SK-N-SH (cell line): ENCODE measurements around the gene AGAP2. TPM values are rescaled to one million over a fixed set of nuclear protein-coding genes. Genes with fewer than 3 reads are reported as not detected.

Experiments used
- CTCF ChIA-PET: fragments of 300-600, 350-600 bp; formaldehyde crosslinking; extraction: SDS; loops from one replicate; lab custom pipeline; 2021; lab: Yijun Ruan, JAX
- POLR2A ChIA-PET: fragments of 350-600 bp; sonication (Branson Sonifier 250); formaldehyde crosslinking; extraction: SDS; loops from one replicate; lab custom pipeline; 2020; ENCODE audit warnings: antibody characterized with exemption, inconsistent platforms; lab: Yijun Ruan, JAX
- DNase-seq: peaks from one replicate; pipeline ENCODE4 v3.0.0; 2012
- H2AFZ ChIP-seq: fragments of 200-600 bp; sonication (generic); 2 replicates; pipeline ENCODE4 v1.8.1; 2016; ENCODE audit warnings: antibody characterized with exemption, mild to moderate bottlenecking, low read depth
- H3F3A ChIP-seq: fragments of 200-600 bp; sonication (generic); replicated peaks from 2 replicates; pipeline ENCODE3; 2016; ENCODE audit warnings: antibody characterized with exemption, mild to moderate bottlenecking; ENCODE audit not compliant: insufficient read depth
- H3K27ac ChIP-seq, 2 experiments: fragments of 200-500 bp in 1 of 2; fragments of 200-600 bp in 1 of 2; sonication (Bioruptor generic) in 1 of 2; sonication (generic), shearing (Covaris generic) in 1 of 2; 2 replicates each; pipeline versions ENCODE4 v1.5.1 to v1.6.1; 2014 to 2016; ENCODE audit warnings: low read depth in 2 of 2, inconsistent platforms in 1 of 2, low read length in 1 of 2, mild to moderate bottlenecking in 1 of 2, mixed read lengths in 1 of 2
- H3K27me3 ChIP-seq: fragments of 200-600 bp; sonication (generic), shearing (Covaris generic); 2 replicates; pipeline ENCODE4 v1.6.1; 2016; ENCODE audit warnings: mixed run types; ENCODE audit not compliant: insufficient read depth
- H3K36me3 ChIP-seq, 2 experiments: fragments of 200-500 bp in 1 of 2; fragments of 200-600 bp in 1 of 2; sonication (Bioruptor generic) in 1 of 2; sonication (generic) in 1 of 2; replicated peaks in 1 of 2; 2 replicates each; pipeline versions ENCODE3 to v1.5.1; 2014 to 2016; ENCODE audit warnings: low read length in 1 of 2, mild to moderate bottlenecking in 1 of 2; ENCODE audit not compliant: insufficient read depth in 2 of 2, control insufficient read depth in 1 of 2
- H3K4me1 ChIP-seq, 2 experiments: fragments of 200-500 bp in 1 of 2; fragments of 200-600 bp in 1 of 2; sonication (Bioruptor generic) in 1 of 2; sonication (generic), shearing (Covaris generic) in 1 of 2; 2 replicates each; pipeline versions ENCODE4 v1.5.1 to v1.6.1; 2014 to 2016; ENCODE audit warnings: low read depth in 1 of 2, low read length in 1 of 2, mixed run types in 1 of 2; ENCODE audit not compliant: insufficient read depth in 2 of 2, control insufficient read depth in 1 of 2
- H3K4me2 ChIP-seq: fragments of 200-600 bp; sonication (generic), shearing (Covaris generic); 2 replicates; pipeline ENCODE4 v1.6.1; 2017; ENCODE audit warnings: mixed run types
- H3K4me3 ChIP-seq, 2 experiments: fragments of 200-500 bp in 1 of 2; fragments of 200-600 bp in 1 of 2; sonication (Bioruptor generic) in 1 of 2; sonication (generic), shearing (Covaris generic) in 1 of 2; 2 replicates each; pipeline versions ENCODE4 v1.5.1 to v1.8.1; 2014 to 2016; ENCODE audit warnings: low read depth in 2 of 2, inconsistent platforms in 1 of 2, low read length in 1 of 2, mild to moderate bottlenecking in 1 of 2, mixed read lengths in 1 of 2, moderate library complexity in 1 of 2
- H3K79me2 ChIP-seq: fragments of 200-600 bp; sonication (generic); 2 replicates; pipeline ENCODE4 v1.8.1; 2017; ENCODE audit warnings: mild to moderate bottlenecking; ENCODE audit not compliant: insufficient read depth
- H3K9ac ChIP-seq: fragments of 200-600 bp; sonication (generic); 2 replicates; pipeline ENCODE4 v1.6.1; 2017; ENCODE audit warnings: mixed run types
- H3K9me2 ChIP-seq: fragments of 200-600 bp; sonication (generic); 2 replicates; pipeline ENCODE4 v1.6.1; 2017; ENCODE audit warnings: mixed run types
- H3K9me3 ChIP-seq: fragments of 200-600 bp; sonication (generic); 2 replicates; pipeline ENCODE4 v1.6.1; 2017; ENCODE audit warnings: mixed run types, mild to moderate bottlenecking, moderate library complexity
- H4K20me1 ChIP-seq: fragments of 200-600 bp; sonication (generic); 2 replicates; pipeline ENCODE4 v1.6.1; 2017; ENCODE audit warnings: mild to moderate bottlenecking, mixed run types; ENCODE audit not compliant: insufficient read depth
- CHD2 ChIP-seq: fragments of 150-350 bp; IDR thresholded peaks from 2 replicates; pipeline ENCODE4 v1.6.1; 2018; ENCODE audit warnings: low read length; ENCODE audit not compliant: partially characterized antibody
- ELF1 ChIP-seq: IDR thresholded peaks from 2 replicates; pipeline ENCODE4 v1.4.0; 2012
- EP300 ChIP-seq, 2 experiments: IDR thresholded peaks; 2 replicates each; pipeline versions ENCODE4 v1.4.0 to v1.6.1; 2012; ENCODE audit warnings: borderline replicate concordance in 1 of 2, low read depth in 1 of 2, low read length in 1 of 2
- FOXM1 ChIP-seq: IDR thresholded peaks from 2 replicates; pipeline ENCODE4 v1.4.0; 2012; ENCODE audit warnings: low read depth, mild to moderate bottlenecking
- GABPA ChIP-seq: IDR thresholded peaks from 2 replicates; pipeline ENCODE4 v1.4.0; 2012; ENCODE audit warnings: low read depth, mild to moderate bottlenecking
- GATA2 ChIP-seq: sonication (generic); formaldehyde crosslinking; IDR thresholded peaks from 2 replicates; pipeline ENCODE4 v1.5.0; 2020; ENCODE audit warnings: mild to moderate bottlenecking, missing genetic modification reagents
- NFIC ChIP-seq: IDR thresholded peaks from 2 replicates; pipeline ENCODE4 v1.4.0; 2012; ENCODE audit warnings: borderline replicate concordance
- POLR2AphosphoS5 ChIP-seq: IDR thresholded peaks from 2 replicates; pipeline ENCODE4 v1.6.1; 2012; ENCODE audit warnings: low read depth, low read length
- RFX5 ChIP-seq: IDR thresholded peaks from 2 replicates; pipeline ENCODE4 v1.6.1; 2012; ENCODE audit warnings: mild to moderate bottlenecking, improper control_type of control experiment, low read length
- RXRA ChIP-seq: IDR thresholded peaks from 2 replicates; pipeline ENCODE4 v1.4.0; 2012; ENCODE audit warnings: low read depth, mild to moderate bottlenecking, borderline replicate concordance
- SIN3A ChIP-seq: IDR thresholded peaks from 2 replicates; pipeline ENCODE4 v1.6.1; 2012; ENCODE audit warnings: low read depth, mild to moderate bottlenecking, low read length, moderate library complexity, borderline replicate concordance
- TAF1 ChIP-seq: IDR thresholded peaks from 2 replicates; pipeline ENCODE4 v1.6.1; 2012; ENCODE audit warnings: low read depth, mild to moderate bottlenecking, low read length, moderate library complexity, borderline replicate concordance
- WGBS: methylation state at CpG from one replicate; pipeline ENCODE4 v1.1.6; 2017; ENCODE audit warnings: low lambda C conversion rate; 5-methylcytosine and 5-hydroxymethylcytosine counted together
- polyA plus RNA-seq, 3 experiments: library from polyadenylated mRNA; depleted of rRNA; stranded (reverse); fragments of >200 nt; gene quantifications; 2 replicates each; pipeline ENCODE4 v1.2.3, GENCODE V29; 2012
- TF ChIP-seq, protein P1 (sequence below): IDR thresholded peaks from 2 replicates; pipeline ENCODE4 v1.6.1; 2012; ENCODE audit warnings: mild to moderate bottlenecking, low read depth, low read length, moderate library complexity
- TF ChIP-seq, protein P2 (sequence below): IDR thresholded peaks from 2 replicates; pipeline ENCODE4; 2012
- TF ChIP-seq, protein P3 (sequence below): IDR thresholded peaks from 2 replicates; pipeline ENCODE4 v1.4.0; 2012; ENCODE audit warnings: low read depth, borderline replicate concordance
- TF ChIP-seq, protein P4 (sequence below): fragments of 150-350 bp; IDR thresholded peaks from 2 replicates; pipeline ENCODE4 v1.6.1; 2017; ENCODE audit warnings: antibody characterized with exemption, low read length, low read depth, borderline replicate concordance

The AGAP2 gene
- polyA plus RNA-seq, 1 of the 3 experiments (the other 2 are of a cell fraction): 5.2 TPM

DNA sequence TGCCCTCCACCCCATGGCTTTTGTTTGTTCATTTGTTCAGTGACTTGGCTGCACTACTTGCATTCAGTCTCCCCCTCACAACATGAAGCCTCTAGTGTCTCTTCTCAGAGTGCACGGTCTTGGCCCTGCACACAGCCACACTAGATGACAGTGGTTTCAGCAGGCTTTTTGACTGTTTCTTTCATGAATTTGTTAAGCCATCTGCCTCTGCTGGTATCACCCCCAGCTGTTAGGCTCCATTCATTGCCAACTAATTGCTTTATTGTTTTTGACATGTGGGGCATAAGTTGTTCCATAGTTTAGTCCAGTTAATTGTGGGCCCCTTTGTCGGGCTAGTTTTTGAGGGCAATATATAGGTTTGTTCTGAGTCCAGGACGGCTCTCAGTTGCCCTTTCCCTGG, 25.8 kb downstream of the AGAP2 start:
- Histone ChIP-seq H3K9me2 (no peaks in the 10 kb centered on the region), H3K36me3 (peaks cover 10 to 33% of the 10 kb centered on the region in 2 experiments), H3K9me3 (peaks cover 8% of the 10 kb centered on the region), H3K9ac (no peak overlapping the region), H3K79me2 (no peaks in the 10 kb centered on the region), H3F3A (peaks cover 10% of the 10 kb centered on the region), H3K4me2 (no peak overlapping the region), H2AFZ (no peak overlapping the region), H3K27ac (no peak overlapping the region), H3K4me1 (no peaks in the 10 kb centered on the region), H3K4me3 (no peak overlapping the region), H3K27me3 (no peaks in the 10 kb centered on the region), H4K20me1 (no peaks in the 10 kb centered on the region)
- WGBS: 94% methylated on average over 3 of the region's 3 CpGs
- ChIA-PET CTCF (interaction anchor here (1.1 to 2.3 kb wide), 3 partner anchors 9 to 130 kb away, joined by 5 to 12 read pairs (median 7); no protein-coding TSS in a partner anchor), POLR2A (no interaction called here)
- TF ChIP-seq, protein P1, sequence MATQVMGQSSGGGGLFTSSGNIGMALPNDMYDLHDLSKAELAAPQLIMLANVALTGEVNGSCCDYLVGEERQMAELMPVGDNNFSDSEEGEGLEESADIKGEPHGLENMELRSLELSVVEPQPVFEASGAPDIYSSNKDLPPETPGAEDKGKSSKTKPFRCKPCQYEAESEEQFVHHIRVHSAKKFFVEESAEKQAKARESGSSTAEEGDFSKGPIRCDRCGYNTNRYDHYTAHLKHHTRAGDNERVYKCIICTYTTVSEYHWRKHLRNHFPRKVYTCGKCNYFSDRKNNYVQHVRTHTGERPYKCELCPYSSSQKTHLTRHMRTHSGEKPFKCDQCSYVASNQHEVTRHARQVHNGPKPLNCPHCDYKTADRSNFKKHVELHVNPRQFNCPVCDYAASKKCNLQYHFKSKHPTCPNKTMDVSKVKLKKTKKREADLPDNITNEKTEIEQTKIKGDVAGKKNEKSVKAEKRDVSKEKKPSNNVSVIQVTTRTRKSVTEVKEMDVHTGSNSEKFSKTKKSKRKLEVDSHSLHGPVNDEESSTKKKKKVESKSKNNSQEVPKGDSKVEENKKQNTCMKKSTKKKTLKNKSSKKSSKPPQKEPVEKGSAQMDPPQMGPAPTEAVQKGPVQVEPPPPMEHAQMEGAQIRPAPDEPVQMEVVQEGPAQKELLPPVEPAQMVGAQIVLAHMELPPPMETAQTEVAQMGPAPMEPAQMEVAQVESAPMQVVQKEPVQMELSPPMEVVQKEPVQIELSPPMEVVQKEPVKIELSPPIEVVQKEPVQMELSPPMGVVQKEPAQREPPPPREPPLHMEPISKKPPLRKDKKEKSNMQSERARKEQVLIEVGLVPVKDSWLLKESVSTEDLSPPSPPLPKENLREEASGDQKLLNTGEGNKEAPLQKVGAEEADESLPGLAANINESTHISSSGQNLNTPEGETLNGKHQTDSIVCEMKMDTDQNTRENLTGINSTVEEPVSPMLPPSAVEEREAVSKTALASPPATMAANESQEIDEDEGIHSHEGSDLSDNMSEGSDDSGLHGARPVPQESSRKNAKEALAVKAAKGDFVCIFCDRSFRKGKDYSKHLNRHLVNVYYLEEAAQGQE: no peak
- TF ChIP-seq CHD2 (no peak), FOXM1 (no peak), SIN3A (no peak), GATA2 (CRISPR knock-in tag) (no peak), NFIC (no peak), ELF1 (no peak), POLR2AphosphoS5 (no peak), TAF1 (no peak), RFX5 (no peak), GABPA (no peak), RXRA (no peak), EP300 (IDR thresholded peaks at IDR 0.05; ENCODE audit: borderline replicate concordance in 1 of 2, low read depth in 1 of 2, low read length in 1 of 2) (no peak)
- TF ChIP-seq, protein P2, sequence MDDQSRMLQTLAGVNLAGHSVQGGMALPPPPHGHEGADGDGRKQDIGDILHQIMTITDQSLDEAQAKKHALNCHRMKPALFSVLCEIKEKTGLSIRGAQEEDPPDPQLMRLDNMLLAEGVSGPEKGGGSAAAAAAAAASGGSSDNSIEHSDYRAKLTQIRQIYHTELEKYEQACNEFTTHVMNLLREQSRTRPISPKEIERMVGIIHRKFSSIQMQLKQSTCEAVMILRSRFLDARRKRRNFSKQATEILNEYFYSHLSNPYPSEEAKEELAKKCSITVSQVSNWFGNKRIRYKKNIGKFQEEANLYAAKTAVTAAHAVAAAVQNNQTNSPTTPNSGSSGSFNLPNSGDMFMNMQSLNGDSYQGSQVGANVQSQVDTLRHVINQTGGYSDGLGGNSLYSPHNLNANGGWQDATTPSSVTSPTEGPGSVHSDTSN: no peak
- TF ChIP-seq, protein P3, sequence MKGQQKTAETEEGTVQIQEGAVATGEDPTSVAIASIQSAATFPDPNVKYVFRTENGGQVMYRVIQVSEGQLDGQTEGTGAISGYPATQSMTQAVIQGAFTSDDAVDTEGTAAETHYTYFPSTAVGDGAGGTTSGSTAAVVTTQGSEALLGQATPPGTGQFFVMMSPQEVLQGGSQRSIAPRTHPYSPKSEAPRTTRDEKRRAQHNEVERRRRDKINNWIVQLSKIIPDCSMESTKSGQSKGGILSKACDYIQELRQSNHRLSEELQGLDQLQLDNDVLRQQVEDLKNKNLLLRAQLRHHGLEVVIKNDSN: no peak
- TF ChIP-seq, protein P4, sequence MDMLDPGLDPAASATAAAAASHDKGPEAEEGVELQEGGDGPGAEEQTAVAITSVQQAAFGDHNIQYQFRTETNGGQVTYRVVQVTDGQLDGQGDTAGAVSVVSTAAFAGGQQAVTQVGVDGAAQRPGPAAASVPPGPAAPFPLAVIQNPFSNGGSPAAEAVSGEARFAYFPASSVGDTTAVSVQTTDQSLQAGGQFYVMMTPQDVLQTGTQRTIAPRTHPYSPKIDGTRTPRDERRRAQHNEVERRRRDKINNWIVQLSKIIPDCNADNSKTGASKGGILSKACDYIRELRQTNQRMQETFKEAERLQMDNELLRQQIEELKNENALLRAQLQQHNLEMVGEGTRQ: no peak
- DNase-seq: no peak
